SH-SY5Y (cell line): ENCODE data around the gene HAP1.

Experiments
- GATA2 ChIP-seq: IDR thresholded peaks from 2 replicates; pipeline ENCODE4 v1.6.1; 2011; ENCODE audit warnings: mild to moderate bottlenecking, low read depth, low read length
- GATA3 ChIP-seq: IDR thresholded peaks from 2 replicates; pipeline ENCODE4 v1.6.1; 2011; ENCODE audit warnings: low read depth, mild to moderate bottlenecking, low read length, moderate library complexity

- TF ChIP-seq GATA2 (no peak), GATA3 (no peak)
Measured at GRCh38 chr17:41773731-41774193, 39.3 kb upstream of the HAP1 start.
